Measurements from ENCODE around the gene VRTN. TPM values are rescaled to one million over a fixed set of nuclear protein-coding genes. Genes with fewer than 3 reads are reported as not detected.

The VRTN gene
- polyA plus RNA-seq, 1 donor from 2014 or later: not detected

GRCh38 chr14:74333909-74334308 is 14.4 kb upstream of the VRTN start:
- H3K36me3 ChIP-seq (ENCODE audit: insufficient read depth, low read length): no peaks in the 10 kb centered on the region
- no peak overlapping the region for H3K9ac ChIP-seq (ENCODE audit: low read length)
- H3K27me3 ChIP-seq (ENCODE audit: insufficient read depth, low read depth, low read length): no peaks in the 10 kb centered on the region
- no peaks in the 10 kb centered on the region for H3K9me2 ChIP-seq (ENCODE audit: insufficient read depth, low read length)
- H2AFZ ChIP-seq (ENCODE audit: low read depth, low read length): no peak overlapping the region
- TF ChIP-seq RAD21 (conservative IDR thresholded peaks at IDR 0.05) (no peak), POLR2AphosphoS5 (IDR thresholded peaks at IDR 0.05) (no peak), EZH2 (IDR thresholded peaks at IDR 0.05; ENCODE audit: borderline replicate concordance, insufficient read depth, low read length, poor library complexity, severe bottlenecking) (no peak), CTCF (IDR thresholded peaks at IDR 0.05; ENCODE audit: poor library complexity, severe bottlenecking) (no peak), EP300 (conservative IDR thresholded peaks at IDR 0.05; ENCODE audit: poor library complexity, severe bottlenecking) (no peak), MXI1 (conservative IDR thresholded peaks at IDR 0.05; ENCODE audit: poor library complexity, severe bottlenecking) (no peak), SMC3 (conservative IDR thresholded peaks at IDR 0.05; ENCODE audit: poor library complexity) (no peak), TAF1 (IDR thresholded peaks at IDR 0.05; ENCODE audit: low read depth) (no peak)
- TF ChIP-seq, protein P1, sequence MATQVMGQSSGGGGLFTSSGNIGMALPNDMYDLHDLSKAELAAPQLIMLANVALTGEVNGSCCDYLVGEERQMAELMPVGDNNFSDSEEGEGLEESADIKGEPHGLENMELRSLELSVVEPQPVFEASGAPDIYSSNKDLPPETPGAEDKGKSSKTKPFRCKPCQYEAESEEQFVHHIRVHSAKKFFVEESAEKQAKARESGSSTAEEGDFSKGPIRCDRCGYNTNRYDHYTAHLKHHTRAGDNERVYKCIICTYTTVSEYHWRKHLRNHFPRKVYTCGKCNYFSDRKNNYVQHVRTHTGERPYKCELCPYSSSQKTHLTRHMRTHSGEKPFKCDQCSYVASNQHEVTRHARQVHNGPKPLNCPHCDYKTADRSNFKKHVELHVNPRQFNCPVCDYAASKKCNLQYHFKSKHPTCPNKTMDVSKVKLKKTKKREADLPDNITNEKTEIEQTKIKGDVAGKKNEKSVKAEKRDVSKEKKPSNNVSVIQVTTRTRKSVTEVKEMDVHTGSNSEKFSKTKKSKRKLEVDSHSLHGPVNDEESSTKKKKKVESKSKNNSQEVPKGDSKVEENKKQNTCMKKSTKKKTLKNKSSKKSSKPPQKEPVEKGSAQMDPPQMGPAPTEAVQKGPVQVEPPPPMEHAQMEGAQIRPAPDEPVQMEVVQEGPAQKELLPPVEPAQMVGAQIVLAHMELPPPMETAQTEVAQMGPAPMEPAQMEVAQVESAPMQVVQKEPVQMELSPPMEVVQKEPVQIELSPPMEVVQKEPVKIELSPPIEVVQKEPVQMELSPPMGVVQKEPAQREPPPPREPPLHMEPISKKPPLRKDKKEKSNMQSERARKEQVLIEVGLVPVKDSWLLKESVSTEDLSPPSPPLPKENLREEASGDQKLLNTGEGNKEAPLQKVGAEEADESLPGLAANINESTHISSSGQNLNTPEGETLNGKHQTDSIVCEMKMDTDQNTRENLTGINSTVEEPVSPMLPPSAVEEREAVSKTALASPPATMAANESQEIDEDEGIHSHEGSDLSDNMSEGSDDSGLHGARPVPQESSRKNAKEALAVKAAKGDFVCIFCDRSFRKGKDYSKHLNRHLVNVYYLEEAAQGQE (IDR thresholded peaks at IDR 0.05; ENCODE audit: borderline replicate concordance): no peak
- H3K4me2 ChIP-seq (ENCODE audit: low read length): no peak overlapping the region
- no peaks in the 10 kb centered on the region for H4K20me1 ChIP-seq (ENCODE audit: insufficient read depth)
- no peak overlapping the region for H3K27ac ChIP-seq (ENCODE audit: low read length)
- no peaks in the 10 kb centered on the region for H3F3A ChIP-seq (ENCODE audit: insufficient read depth, low read length, poor library complexity, severe bottlenecking)
- H3K4me3 ChIP-seq (ENCODE audit: low read length): no peak overlapping the region
- no peaks in the 10 kb centered on the region for H3K79me2 ChIP-seq (replicated peaks; ENCODE audit: insufficient read depth, low read length)
- H3K9me3 ChIP-seq (ENCODE audit: low read length): no peaks in the 10 kb centered on the region

- no peak overlapping the region for H3K27ac ChIP-seq (ENCODE audit: low read length)
- H3F3A ChIP-seq (ENCODE audit: insufficient read depth, low read length, poor library complexity, severe bottlenecking): no peaks in the 10 kb centered on the region
- H3K9ac ChIP-seq (ENCODE audit: low read length): no peak overlapping the region
- H3K4me2 ChIP-seq (ENCODE audit: low read length): no peak overlapping the region
- H2AFZ ChIP-seq (ENCODE audit: low read depth, low read length): no peak overlapping the region
- no peaks in the 10 kb centered on the region for H3K9me2 ChIP-seq (ENCODE audit: insufficient read depth, low read length)
- no peaks in the 10 kb centered on the region for H3K36me3 ChIP-seq (ENCODE audit: insufficient read depth, low read length)
- H3K79me2 ChIP-seq (replicated peaks; ENCODE audit: insufficient read depth, low read length): no peaks in the 10 kb centered on the region
- no peaks in the 10 kb centered on the region for H3K27me3 ChIP-seq (ENCODE audit: insufficient read depth, low read depth, low read length)
- TF ChIP-seq EP300 (conservative IDR thresholded peaks at IDR 0.05; ENCODE audit: poor library complexity, severe bottlenecking) (no peak), MXI1 (conservative IDR thresholded peaks at IDR 0.05; ENCODE audit: poor library complexity, severe bottlenecking) (no peak), RAD21 (conservative IDR thresholded peaks at IDR 0.05) (no peak), TAF1 (IDR thresholded peaks at IDR 0.05; ENCODE audit: low read depth) (no peak), SMC3 (conservative IDR thresholded peaks at IDR 0.05; ENCODE audit: poor library complexity) (no peak), EZH2 (IDR thresholded peaks at IDR 0.05; ENCODE audit: borderline replicate concordance, insufficient read depth, low read length, poor library complexity, severe bottlenecking) (no peak), POLR2AphosphoS5 (IDR thresholded peaks at IDR 0.05) (no peak), CTCF (IDR thresholded peaks at IDR 0.05; ENCODE audit: poor library complexity, severe bottlenecking) (no peak)
- TF ChIP-seq, protein P1 (IDR thresholded peaks at IDR 0.05; ENCODE audit: borderline replicate concordance): no peak
- no peaks in the 10 kb centered on the region for H4K20me1 ChIP-seq (ENCODE audit: insufficient read depth)
- H3K9me3 ChIP-seq (ENCODE audit: low read length): no peaks in the 10 kb centered on the region
- H3K4me3 ChIP-seq (ENCODE audit: low read length): no peak overlapping the region
Measured at GRCh38 chr14:74346341-74346740, 1.9 kb upstream of the VRTN start.
